ENCODE measurements around the gene SAG. TPM values are rescaled to one million over a fixed set of nuclear protein-coding genes. Genes with fewer than 3 reads are reported as not detected.

SAG gene
- total RNA-seq, 3 donors from 2014 or later, result not detected

Other genes starting within 250 kb of the SAG start
- gene INPP5D, start 247.5 kb upstream of the SAG start, total RNA-seq, result 10 to 100 TPM; 31.2 to 35.5 (median 31.7) TPM
- gene ATG16L1, start 56.1 kb upstream of the SAG start, total RNA-seq, result 10 to 100 TPM; 36.2 to 37.8 (median 36.9) TPM
- 10 to 100 TPM; 38.8 to 44.9 (median 39.3) TPM for gene DGKD, start 46.7 kb downstream of the SAG start, total RNA-seq

Measured in activated T-cell treated with anti-CD3 and anti-CD28 coated beads, Interleukin-2, amount 50 U/mL, for 4 hours (primary cell).